ENCODE measurements around the gene ZNF777.
"Not testable (repeated sequence)": the region's sequence is repeated elsewhere in the genome, so short reads cannot be mapped to it uniquely, and the experiment has no call there.

ZNF777 gene

DNA sequence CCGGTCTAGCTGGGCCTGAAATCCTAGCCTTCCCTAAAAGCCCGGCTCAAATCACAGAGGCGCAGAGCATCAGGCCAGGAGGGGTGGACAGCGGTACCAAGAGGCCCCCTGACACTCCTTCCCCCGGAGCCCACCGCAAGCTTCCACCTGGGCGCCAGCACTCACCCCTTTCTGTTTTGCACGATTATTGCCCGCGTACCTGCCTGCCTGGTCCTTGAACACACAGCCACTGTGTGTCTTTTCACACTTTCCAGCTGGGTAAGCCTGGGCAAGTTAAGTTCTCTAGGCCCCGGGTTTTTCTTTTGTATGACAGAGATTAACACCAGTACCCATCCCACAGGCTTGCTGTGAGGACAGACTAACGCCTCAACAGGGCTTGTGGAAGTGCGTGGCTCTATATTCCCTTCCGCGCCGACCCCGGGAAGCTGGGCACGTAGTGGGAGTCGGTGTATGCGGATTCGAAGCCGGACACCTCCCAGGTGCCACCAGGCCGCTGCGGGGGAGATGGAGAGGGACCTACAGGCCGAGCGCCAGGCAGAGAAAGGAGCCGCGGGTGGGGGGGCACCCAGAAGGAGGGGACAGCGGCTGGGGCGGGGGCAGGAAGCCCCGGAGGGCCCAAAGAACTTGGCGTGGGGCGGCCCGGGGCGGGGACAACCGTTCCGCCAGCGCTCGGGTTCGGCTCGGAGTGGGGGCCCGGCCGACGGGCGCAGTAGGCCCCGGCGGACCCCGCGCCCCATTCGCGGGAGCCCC, 36.0 kb upstream of the ZNF777 start:
- H2AFZ ChIP-seq (ENCODE audit: low read length): peak overlapping the region; percentile 51; the same call in 1 of the 2 replicates
- peaks cover 24% of the 10 kb centered on the region for H4K20me1 ChIP-seq (ENCODE audit: insufficient read depth, low read length, poor library complexity, severe bottlenecking)
- H3F3A ChIP-seq (ENCODE audit: low read depth): no peaks in the 10 kb centered on the region
- H3K9ac ChIP-seq (ENCODE audit: low read depth, low read length, poor library complexity, severe bottlenecking): peak overlapping the region; percentile 79
- H3K79me2 ChIP-seq (ENCODE audit: insufficient read depth, low read length): peaks cover 26% of the 10 kb centered on the region
- no peak for TF ChIP-seq EZH2phosphoT487 (IDR thresholded peaks at IDR 0.05; ENCODE audit: borderline replicate concordance)
- TF ChIP-seq, protein P1, sequence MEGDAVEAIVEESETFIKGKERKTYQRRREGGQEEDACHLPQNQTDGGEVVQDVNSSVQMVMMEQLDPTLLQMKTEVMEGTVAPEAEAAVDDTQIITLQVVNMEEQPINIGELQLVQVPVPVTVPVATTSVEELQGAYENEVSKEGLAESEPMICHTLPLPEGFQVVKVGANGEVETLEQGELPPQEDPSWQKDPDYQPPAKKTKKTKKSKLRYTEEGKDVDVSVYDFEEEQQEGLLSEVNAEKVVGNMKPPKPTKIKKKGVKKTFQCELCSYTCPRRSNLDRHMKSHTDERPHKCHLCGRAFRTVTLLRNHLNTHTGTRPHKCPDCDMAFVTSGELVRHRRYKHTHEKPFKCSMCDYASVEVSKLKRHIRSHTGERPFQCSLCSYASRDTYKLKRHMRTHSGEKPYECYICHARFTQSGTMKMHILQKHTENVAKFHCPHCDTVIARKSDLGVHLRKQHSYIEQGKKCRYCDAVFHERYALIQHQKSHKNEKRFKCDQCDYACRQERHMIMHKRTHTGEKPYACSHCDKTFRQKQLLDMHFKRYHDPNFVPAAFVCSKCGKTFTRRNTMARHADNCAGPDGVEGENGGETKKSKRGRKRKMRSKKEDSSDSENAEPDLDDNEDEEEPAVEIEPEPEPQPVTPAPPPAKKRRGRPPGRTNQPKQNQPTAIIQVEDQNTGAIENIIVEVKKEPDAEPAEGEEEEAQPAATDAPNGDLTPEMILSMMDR (conservative IDR thresholded peaks at IDR 0.05; ENCODE audit: low read length): no peak
- H3K4me2 ChIP-seq (ENCODE audit: low read depth, low read length, poor library complexity, severe bottlenecking): peak overlapping the region; percentile 94
- H3K4me1 ChIP-seq (ENCODE audit: insufficient read depth, low read length, poor library complexity, severe bottlenecking): peaks cover 24% of the 10 kb centered on the region
- H3K27me3 ChIP-seq (ENCODE audit: insufficient read depth, low read length, poor library complexity, severe bottlenecking): no peaks in the 10 kb centered on the region
- H3K4me3 ChIP-seq (ENCODE audit: low read length, poor library complexity, severe bottlenecking): peak overlapping the region; percentile 86
- no peaks in the 10 kb centered on the region for H3K9me3 ChIP-seq (ENCODE audit: insufficient read depth, low read depth, low read length)
- no peaks in the 10 kb centered on the region for H3K9me2 ChIP-seq (replicated peaks; ENCODE audit: low read depth, low read length)
- peaks cover 21% of the 10 kb centered on the region; the same call in 1 of the 2 replicates for H3K36me3 ChIP-seq (ENCODE audit: insufficient read depth, low read length)

DNA sequence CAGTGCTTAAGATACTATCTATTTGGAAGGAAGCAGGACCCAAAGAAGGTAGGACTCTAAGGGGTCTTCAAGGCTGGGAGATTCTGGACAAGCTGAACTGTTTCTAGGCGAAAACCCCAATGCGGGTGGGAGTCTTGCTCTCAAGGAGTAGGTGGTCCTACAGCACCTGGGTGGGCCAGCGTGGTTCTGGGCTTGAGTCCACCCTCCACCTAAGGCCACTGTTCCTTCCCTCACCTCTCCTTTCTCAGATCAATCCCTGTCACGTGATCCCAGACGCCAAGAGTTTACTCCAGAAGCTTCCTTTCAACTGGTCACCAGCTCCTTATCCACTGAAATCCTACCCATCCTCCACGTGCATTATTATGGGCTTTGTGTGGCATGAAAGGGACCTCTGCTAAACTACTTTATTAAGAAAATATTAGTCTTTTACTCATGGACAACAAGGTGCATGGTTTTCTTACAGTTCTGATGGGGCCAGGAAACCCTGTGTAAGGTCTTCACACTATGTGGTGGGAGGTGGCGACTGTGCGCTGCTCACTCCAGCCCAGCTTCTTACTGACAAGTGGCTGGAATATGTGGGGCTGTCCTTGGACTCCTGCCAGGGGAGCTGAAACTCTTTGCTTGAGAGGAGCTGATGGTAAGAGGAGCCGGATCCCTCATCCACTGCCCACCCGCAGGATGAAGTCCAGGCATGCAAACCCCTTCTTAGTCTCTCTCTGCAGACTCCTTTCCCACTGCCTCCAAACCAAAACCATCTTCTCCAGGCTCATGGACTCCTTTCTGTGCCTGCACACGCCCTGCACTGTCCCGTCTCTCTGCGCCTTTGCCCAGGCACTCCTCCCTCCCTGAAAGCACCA, 35.2 kb upstream of the ZNF777 start:
- peaks cover 28% of the 10 kb centered on the region; the same call in 1 of the 2 replicates for H3K36me3 ChIP-seq (ENCODE audit: insufficient read depth, low read length)
- TF ChIP-seq, protein P1 (conservative IDR thresholded peaks at IDR 0.05; ENCODE audit: low read length): no peak
- no peak for TF ChIP-seq EZH2phosphoT487 (IDR thresholded peaks at IDR 0.05; ENCODE audit: borderline replicate concordance)
- peak overlapping the region; percentile 86 for H3K4me3 ChIP-seq (ENCODE audit: low read length, poor library complexity, severe bottlenecking)
- no peaks in the 10 kb centered on the region for H3K9me3 ChIP-seq (ENCODE audit: insufficient read depth, low read depth, low read length)
- peaks cover 24% of the 10 kb centered on the region for H4K20me1 ChIP-seq (ENCODE audit: insufficient read depth, low read length, poor library complexity, severe bottlenecking)
- H3K4me2 ChIP-seq (ENCODE audit: low read depth, low read length, poor library complexity, severe bottlenecking): peak overlapping the region; percentile 94
- no peaks in the 10 kb centered on the region for H3K27me3 ChIP-seq (ENCODE audit: insufficient read depth, low read length, poor library complexity, severe bottlenecking)
- peak overlapping the region; percentile 79 for H3K9ac ChIP-seq (ENCODE audit: low read depth, low read length, poor library complexity, severe bottlenecking)
- no peaks in the 10 kb centered on the region for H3F3A ChIP-seq (ENCODE audit: low read depth)
- H2AFZ ChIP-seq (ENCODE audit: low read length): no peak overlapping the region
- H3K9me2 ChIP-seq (replicated peaks; ENCODE audit: low read depth, low read length): no peaks in the 10 kb centered on the region
- H3K79me2 ChIP-seq (ENCODE audit: insufficient read depth, low read length): peaks cover 26% of the 10 kb centered on the region
- H3K4me1 ChIP-seq (ENCODE audit: insufficient read depth, low read length, poor library complexity, severe bottlenecking): peaks cover 24% of the 10 kb centered on the region

DNA sequence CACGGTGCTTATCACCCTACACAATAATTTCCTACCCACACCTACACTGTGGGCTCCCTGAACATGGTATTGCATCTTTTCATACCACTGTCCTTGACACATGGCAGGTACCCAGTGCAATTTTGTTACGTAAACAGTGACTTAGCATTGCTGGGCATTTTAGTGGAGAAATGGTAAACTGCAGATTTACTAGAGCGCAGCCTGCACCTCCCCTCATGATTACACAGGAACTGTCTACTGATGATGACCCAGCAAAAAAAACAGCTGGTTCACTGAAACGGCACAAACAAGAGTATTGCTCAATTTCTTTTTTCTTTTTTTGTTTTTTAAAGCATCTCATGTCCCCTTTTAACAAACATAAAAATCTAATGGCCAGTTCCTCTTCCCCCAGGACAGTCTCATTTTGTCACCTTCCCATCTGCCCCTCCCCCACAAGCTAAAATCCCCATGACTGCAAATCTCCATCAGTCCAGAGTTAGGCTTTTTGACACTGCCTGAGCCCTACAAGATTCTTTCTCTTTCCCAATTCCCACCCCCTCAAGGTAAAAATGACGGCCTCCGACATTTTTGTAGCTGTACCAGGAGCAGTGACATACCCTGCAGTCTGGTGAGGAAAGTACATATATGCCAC, 34.0 kb upstream of the ZNF777 start:
- H3K4me3 ChIP-seq (ENCODE audit: low read length, poor library complexity, severe bottlenecking): peak overlapping the region; percentile 86
- H3K9ac ChIP-seq (ENCODE audit: low read depth, low read length, poor library complexity, severe bottlenecking): peak overlapping the region; percentile 79
- H3K27me3 ChIP-seq (ENCODE audit: insufficient read depth, low read length, poor library complexity, severe bottlenecking): no peaks in the 10 kb centered on the region
- H3F3A ChIP-seq (ENCODE audit: low read depth): no peaks in the 10 kb centered on the region
- no peaks in the 10 kb centered on the region for H3K9me3 ChIP-seq (ENCODE audit: insufficient read depth, low read depth, low read length)
- peaks cover 26% of the 10 kb centered on the region for H3K79me2 ChIP-seq (ENCODE audit: insufficient read depth, low read length)
- H4K20me1 ChIP-seq (ENCODE audit: insufficient read depth, low read length, poor library complexity, severe bottlenecking): peaks cover 25% of the 10 kb centered on the region
- TF ChIP-seq EZH2phosphoT487 (IDR thresholded peaks at IDR 0.05; ENCODE audit: borderline replicate concordance): no peak
- TF ChIP-seq, protein P1 (conservative IDR thresholded peaks at IDR 0.05; ENCODE audit: low read length): no peak
- H3K9me2 ChIP-seq (replicated peaks; ENCODE audit: low read depth, low read length): no peaks in the 10 kb centered on the region
- peak overlapping the region; percentile 94 for H3K4me2 ChIP-seq (ENCODE audit: low read depth, low read length, poor library complexity, severe bottlenecking)
- no peak overlapping the region for H2AFZ ChIP-seq (ENCODE audit: low read length)
- peaks cover 19% of the 10 kb centered on the region for H3K4me1 ChIP-seq (ENCODE audit: insufficient read depth, low read length, poor library complexity, severe bottlenecking)
- peaks cover 38% of the 10 kb centered on the region; the same call in 1 of the 2 replicates for H3K36me3 ChIP-seq (ENCODE audit: insufficient read depth, low read length)

DNA sequence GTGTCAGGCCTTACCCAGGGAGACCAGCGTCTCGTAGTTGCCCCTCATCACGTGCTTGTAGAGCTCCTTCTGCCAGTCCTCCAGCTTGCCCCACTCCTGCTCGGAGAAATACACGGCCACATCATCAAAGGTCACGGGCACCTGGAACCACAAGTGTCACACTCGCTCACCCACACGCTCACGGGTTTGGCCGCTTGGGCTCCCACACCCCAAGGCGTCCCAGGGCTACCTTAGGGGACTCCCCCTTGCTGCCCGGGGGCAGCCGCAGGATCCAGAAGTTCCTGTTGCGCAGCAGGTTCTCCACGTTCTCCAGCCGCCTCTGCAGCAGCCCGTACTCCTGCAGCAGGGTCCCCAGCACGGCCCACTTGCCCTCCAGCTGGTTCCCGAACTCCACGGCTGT, 33.1 kb upstream of the ZNF777 start:
- Histone ChIP-seq H3K4me1 (ENCODE audit: insufficient read depth, low read length, poor library complexity, severe bottlenecking) (peaks cover 19% of the 10 kb centered on the region), H3K36me3 (ENCODE audit: insufficient read depth, low read length) (peaks cover 47% of the 10 kb centered on the region; the same call in 1 of the 2 replicates), H4K20me1 (ENCODE audit: insufficient read depth, low read length, poor library complexity, severe bottlenecking) (peaks cover 32% of the 10 kb centered on the region), H3K79me2 (ENCODE audit: insufficient read depth, low read length) (peaks cover 26% of the 10 kb centered on the region)
- H3K9me3 ChIP-seq (ENCODE audit: insufficient read depth, low read depth, low read length); H3F3A ChIP-seq (ENCODE audit: low read depth); H3K4me2 ChIP-seq (ENCODE audit: low read depth, low read length, poor library complexity, severe bottlenecking); H3K4me3 ChIP-seq (ENCODE audit: low read length, poor library complexity, severe bottlenecking); H3K27me3 ChIP-seq (ENCODE audit: insufficient read depth, low read length, poor library complexity, severe bottlenecking); H2AFZ ChIP-seq (ENCODE audit: low read length); H3K9ac ChIP-seq (ENCODE audit: low read depth, low read length, poor library complexity, severe bottlenecking); H3K9me2 ChIP-seq (replicated peaks; ENCODE audit: low read depth, low read length): not testable (repeated sequence)
